ENCODE data around the gene KCNH4.

DNA sequence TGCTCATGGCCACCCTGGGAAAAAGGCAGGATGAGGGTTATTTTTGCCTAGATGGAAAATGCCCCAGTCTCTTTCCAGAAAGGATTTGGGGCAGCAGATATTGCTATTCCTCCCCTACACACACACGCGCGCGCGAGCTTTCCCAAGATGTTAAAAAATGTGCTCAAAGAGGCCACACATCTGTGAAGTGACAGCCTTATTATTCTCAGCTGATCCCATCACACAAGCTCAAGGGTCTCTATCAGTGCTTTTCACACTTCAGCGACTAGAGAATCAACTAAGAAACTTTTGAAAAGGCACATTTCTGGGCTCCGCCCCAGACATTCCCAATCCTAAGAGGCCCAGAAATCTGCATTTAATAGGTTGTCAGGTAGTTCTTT is 20.4 kb downstream of the KCNH4 start:
- TF ChIP-seq, protein P1, sequence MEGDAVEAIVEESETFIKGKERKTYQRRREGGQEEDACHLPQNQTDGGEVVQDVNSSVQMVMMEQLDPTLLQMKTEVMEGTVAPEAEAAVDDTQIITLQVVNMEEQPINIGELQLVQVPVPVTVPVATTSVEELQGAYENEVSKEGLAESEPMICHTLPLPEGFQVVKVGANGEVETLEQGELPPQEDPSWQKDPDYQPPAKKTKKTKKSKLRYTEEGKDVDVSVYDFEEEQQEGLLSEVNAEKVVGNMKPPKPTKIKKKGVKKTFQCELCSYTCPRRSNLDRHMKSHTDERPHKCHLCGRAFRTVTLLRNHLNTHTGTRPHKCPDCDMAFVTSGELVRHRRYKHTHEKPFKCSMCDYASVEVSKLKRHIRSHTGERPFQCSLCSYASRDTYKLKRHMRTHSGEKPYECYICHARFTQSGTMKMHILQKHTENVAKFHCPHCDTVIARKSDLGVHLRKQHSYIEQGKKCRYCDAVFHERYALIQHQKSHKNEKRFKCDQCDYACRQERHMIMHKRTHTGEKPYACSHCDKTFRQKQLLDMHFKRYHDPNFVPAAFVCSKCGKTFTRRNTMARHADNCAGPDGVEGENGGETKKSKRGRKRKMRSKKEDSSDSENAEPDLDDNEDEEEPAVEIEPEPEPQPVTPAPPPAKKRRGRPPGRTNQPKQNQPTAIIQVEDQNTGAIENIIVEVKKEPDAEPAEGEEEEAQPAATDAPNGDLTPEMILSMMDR (conservative IDR thresholded peaks at IDR 0.05; ENCODE audit: low read depth, low read length): no peak
- no peak for TF ChIP-seq EZH2 (IDR thresholded peaks at IDR 0.05; ENCODE audit: borderline replicate concordance, low read depth, low read length, poor library complexity, severe bottlenecking)
